Measurements from ENCODE around the gene DOK5.

GRCh38 chr20:54472607-54473006 is 2.8 kb upstream of the DOK5 start:
- TF ChIP-seq CTCF (IDR thresholded peaks at IDR 0.05; ENCODE audit: extremely low read depth in 1 of 2, insufficient read depth in 1 of 2, low read depth in 1 of 2, low read length in 2 of 2) (no peak), POLR2A (IDR thresholded peaks at IDR 0.05; ENCODE audit: low read depth, low read length) (no peak), POLR2AphosphoS5 (IDR thresholded peaks at IDR 0.05; ENCODE audit: insufficient read depth, low read depth, low read length) (no peak), GATA2 (IDR thresholded peaks at IDR 0.05; ENCODE audit: insufficient read depth, insufficient read length, low read depth, low read length) (no peak)
